Measurements from ENCODE around the gene ARID1B. TPM values are rescaled to one million over a fixed set of nuclear protein-coding genes. Genes with fewer than 3 reads are reported as not detected.
A peak's percentile ranks its signal among the peaks of the same experiment; 100 is the strongest.

The ARID1B gene
- total and polyA plus RNA-seq, 2 of the 13 experiments (the other 11 are each of a cell fraction or from before 2014, with no cell fraction given), result 20.1 to 32.6 TPM

- no peak for TF ChIP-seq ZNF142 (CRISPR knock-in tag; IDR thresholded peaks at IDR 0.05)
- TF ChIP-seq ARID3A (IDR thresholded peaks at IDR 0.05; ENCODE audit: low read depth, low read length), result peak; percentile 89
- peak; percentile 58; the same call in 1 of the 2 replicates for TF ChIP-seq ZBTB4 (CRISPR knock-in tag; IDR thresholded peaks at IDR 0.05; ENCODE audit: borderline replicate concordance)
- TF ChIP-seq PRPF4 (IDR thresholded peaks at IDR 0.05; ENCODE audit: low read depth, low read length, poor library complexity, severe bottlenecking), result no peak
- TF ChIP-seq GABPB1 (CRISPR knock-in tag; IDR thresholded peaks at IDR 0.05), result no peak
- no peak for TF ChIP-seq SUZ12 (IDR thresholded peaks at IDR 0.05; ENCODE audit: low read depth, low read length)
- 0 out of 2 replicates have a peak, but pooled peaks have one; percentile 30 for TF ChIP-seq ZNF761 (CRISPR knock-in tag; conservative IDR thresholded peaks at IDR 0.05)
- no peak for TF ChIP-seq MYPOP (CRISPR knock-in tag; IDR thresholded peaks at IDR 0.05)
- TF ChIP-seq GPN1 (CRISPR knock-in tag; IDR thresholded peaks at IDR 0.05; ENCODE audit: borderline replicate concordance), result no peak
- TF ChIP-seq ZXDC (CRISPR knock-in tag; IDR thresholded peaks at IDR 0.05), result 0 out of 2 replicates have a peak, but pooled peaks have one; percentile 39
- TF ChIP-seq PRDM4 (CRISPR knock-in tag; IDR thresholded peaks at IDR 0.05; ENCODE audit: borderline replicate concordance), result no peak
These were observed 319.3 kb downstream of the ARID1B start (continued) for GRCh38 chr6:157096522-157096921.
